ENCODE data around the gene A2M. TPM values are rescaled to one million over a fixed set of nuclear protein-coding genes. Genes with fewer than 3 reads are reported as not detected.

The A2M gene
- polyA plus RNA-seq, 2 of the 4 experiments (the other 2 are of a cell fraction) = not detected

- H3K4me3 ChIP-seq = no peak overlapping the region
- ATAC-seq = no peak
- FAIRE-seq = no peak
- ChIA-PET POLR2A (no interaction called here), CTCF (no interaction called here)
- H3K27ac ChIP-seq = no peak overlapping the region
- no peak overlapping the region for H3K4me2 ChIP-seq
- H3K9me3 ChIP-seq = peaks cover 10% of the 10 kb centered on the region; the same call in 1 of the 3 replicates
- DNase-seq (ENCODE audit: low read depth in 1 of 2, low spot score in 1 of 2) = no peak
- WGBS (ENCODE audit: missing lambda C conversion rate) = 6% methylated on average over 2 of the region's 2 CpGs
- no peak for TF ChIP-seq HES2 (IDR thresholded peaks at IDR 0.05)
- TF ChIP-seq HMGXB4 (CRISPR knock-in tag; IDR thresholded peaks at IDR 0.05; ENCODE audit: borderline replicate concordance) = no peak
- no peak for TF ChIP-seq JUN (IDR thresholded peaks at IDR 0.05)
- TF ChIP-seq BCL3 (IDR thresholded peaks at IDR 0.05) = no peak
- no peak for TF ChIP-seq POLR2A (IDR thresholded peaks at IDR 0.05; ENCODE audit: low read length)
- no peak for TF ChIP-seq NFE2L2 (conservative IDR thresholded peaks at IDR 0.05; ENCODE audit: low read length)
- no peak for TF ChIP-seq HOXB13 (CRISPR knock-in tag; IDR thresholded peaks at IDR 0.05; ENCODE audit: low read depth)
- TF ChIP-seq MAFK (IDR thresholded peaks at IDR 0.05; ENCODE audit: partially characterized antibody) = no peak
- TF ChIP-seq HOXA7 (CRISPR knock-in tag; IDR thresholded peaks at IDR 0.05) = no peak
- TF ChIP-seq POLR2AphosphoS2 (conservative IDR thresholded peaks at IDR 0.05; ENCODE audit: low read length) = no peak
- no peak for TF ChIP-seq RARB (CRISPR knock-in tag; IDR thresholded peaks at IDR 0.05)
- TF ChIP-seq NR3C1 (IDR thresholded peaks at IDR 0.05) = no peak
- TF ChIP-seq ZC3H11A (IDR thresholded peaks at IDR 0.05) = no peak
- TF ChIP-seq CEBPB (IDR thresholded peaks at IDR 0.05) = no peak
- no peak for TF ChIP-seq REST (IDR thresholded peaks at IDR 0.05)
- no peak for TF ChIP-seq JUNB (IDR thresholded peaks at IDR 0.05)
- TF ChIP-seq MAZ (IDR thresholded peaks at IDR 0.05; ENCODE audit: borderline replicate concordance, low read depth, low read length) = no peak
- TF ChIP-seq GATA3 (IDR thresholded peaks at IDR 0.05; ENCODE audit: borderline replicate concordance) = no peak
- no peak for TF ChIP-seq RNF2 (IDR thresholded peaks at IDR 0.05; ENCODE audit: borderline replicate concordance, low read depth)
- TF ChIP-seq RCOR1 (IDR thresholded peaks at IDR 0.05; ENCODE audit: low read depth, low read length) = no peak
- H3K4me1 ChIP-seq = no peaks in the 10 kb centered on the region
These were observed 31.9 kb downstream of the A2M start for GRCh38 chr12:9083793-9084192.

GRCh38 chr12:9081667-9082427 is 33.9 kb downstream of the A2M start:
- H3K4me1 ChIP-seq = no peaks in the 10 kb centered on the region
- H3K9me3 ChIP-seq = peaks cover 10% of the 10 kb centered on the region; the same call in 1 of the 3 replicates
- DNase-seq (ENCODE audit: low read depth in 1 of 2, low spot score in 1 of 2) = no peak
- H3K4me2 ChIP-seq = no peak overlapping the region
- ChIA-PET CTCF (interaction anchor here (1.3 to 1.6 kb wide), 2 partner anchors 15 to 20 kb away, joined by 4 read pairs; no protein-coding TSS in a partner anchor), POLR2A (no interaction called here)
- 13% methylated on average over 3 of the region's 3 CpGs for WGBS (ENCODE audit: missing lambda C conversion rate)
- H3K4me3 ChIP-seq = no peak overlapping the region
- no peak overlapping the region for H3K27ac ChIP-seq
- ATAC-seq = no peak
- FAIRE-seq = no peak
- TF ChIP-seq CTCF (IDR thresholded peaks at IDR 0.05) = no peak
- no peak for TF ChIP-seq HES2 (IDR thresholded peaks at IDR 0.05)
- TF ChIP-seq PHF8 (IDR thresholded peaks at IDR 0.05; ENCODE audit: borderline replicate concordance, low read depth) = no peak
- no peak for TF ChIP-seq RAD21 (conservative IDR thresholded peaks at IDR 0.05 in 1 of 2, IDR thresholded peaks at IDR 0.05 in 1 of 2)
- TF ChIP-seq ZNF302 (CRISPR knock-in tag; IDR thresholded peaks at IDR 0.05) = no peak
- no peak for TF ChIP-seq USF2 (IDR thresholded peaks at IDR 0.05)
- TF ChIP-seq SREBF2 (IDR thresholded peaks at IDR 0.05) = no peak
- TF ChIP-seq E2F6 (IDR thresholded peaks at IDR 0.05; ENCODE audit: borderline replicate concordance, low read depth) = no peak
- TF ChIP-seq RNF2 (IDR thresholded peaks at IDR 0.05; ENCODE audit: borderline replicate concordance, low read depth) = no peak
